Left renal pelvis (tissue), 4 donors: Measurements from ENCODE around the gene ADCY1. TPM values are rescaled to one million over a fixed set of nuclear protein-coding genes. Genes with fewer than 3 reads are reported as not detected.

ENCODE experiments used
- DNase-seq, 4 donors: peaks; one replicate each; pipeline ENCODE4 v3.0.0-alpha.2; 2013; ENCODE audit warnings: low read depth in 4 of 4, low spot score in 3 of 4
- polyA plus RNA-seq, 4 donors: library from polyadenylated mRNA; unstranded; fragments of 120-200 nt; gene quantifications; one replicate each; pipeline ENCODE4 v1.2.1, GENCODE V29; 2013; ENCODE audit not compliant: insufficient read length in 4 of 4

ADCY1 gene
- polyA plus RNA-seq, 4 donors: 2.8 to 5.5 (median 3.4) TPM

GRCh38 chr7:45576249-45576929, 2.2 kb downstream of the ADCY1 start:
- DNase-seq: no peak

- DNase-seq: no peak
Observed at GRCh38 chr7:45578022-45578421, 3.9 kb downstream of the ADCY1 start.

GRCh38 chr7:45578467-45578866, 4.3 kb downstream of the ADCY1 start:
- no peak for DNase-seq

- DNase-seq: no peak
Observed at GRCh38 chr7:45579391-45579801, 5.2 kb downstream of the ADCY1 start.

GRCh38 chr7:45580053-45580872, 6.1 kb downstream of the ADCY1 start:
- DNase-seq: no peak

GRCh38 chr7:45581271-45581780, 7.2 kb downstream of the ADCY1 start:
- no peak for DNase-seq

- no peak for DNase-seq
Observed at GRCh38 chr7:45582136-45582749, 8.1 kb downstream of the ADCY1 start.

- DNase-seq: no peak
Observed at GRCh38 chr7:45582868-45583277, 8.7 kb downstream of the ADCY1 start.

GRCh38 chr7:45583296-45583695, 9.1 kb downstream of the ADCY1 start:
- no peak for DNase-seq

- DNase-seq: no peak
Observed at GRCh38 chr7:45584261-45585210, 10.4 kb downstream of the ADCY1 start.

GRCh38 chr7:45585628-45586027, 11.5 kb downstream of the ADCY1 start:
- no peak for DNase-seq

- no peak for DNase-seq
Observed at GRCh38 chr7:45586542-45587520, 12.7 kb downstream of the ADCY1 start.

GRCh38 chr7:45588466-45588865, 14.3 kb downstream of the ADCY1 start:
- DNase-seq: no peak

GRCh38 chr7:45589061-45589460, 14.9 kb downstream of the ADCY1 start:
- DNase-seq: no peak

GRCh38 chr7:45589915-45590678, 15.9 kb downstream of the ADCY1 start:
- DNase-seq: no peak

GRCh38 chr7:45590679-45591057, 16.5 kb downstream of the ADCY1 start:
- no peak for DNase-seq

- no peak for DNase-seq
Observed at GRCh38 chr7:45591101-45591906, 17.1 kb downstream of the ADCY1 start.
